Stimulated activated CD4-positive, alpha-beta T cell treated with anti-CD3 and anti-CD28 coated beads, Interleukin-12 subunit alpha, Interleukin-12 subunit beta, amount 100 ng/mL, for 4 hours (primary cell): ENCODE measurements around the gene TYMP.
"Not testable (repeated sequence)": the region's sequence is repeated elsewhere in the genome, so short reads cannot be mapped to it uniquely, and the experiment has no call there.

ENCODE experiments used
- DNase-seq: peaks from one replicate; pipeline ENCODE4 v3.0.0-alpha.2; 2020

Gene TYMP

DNA sequence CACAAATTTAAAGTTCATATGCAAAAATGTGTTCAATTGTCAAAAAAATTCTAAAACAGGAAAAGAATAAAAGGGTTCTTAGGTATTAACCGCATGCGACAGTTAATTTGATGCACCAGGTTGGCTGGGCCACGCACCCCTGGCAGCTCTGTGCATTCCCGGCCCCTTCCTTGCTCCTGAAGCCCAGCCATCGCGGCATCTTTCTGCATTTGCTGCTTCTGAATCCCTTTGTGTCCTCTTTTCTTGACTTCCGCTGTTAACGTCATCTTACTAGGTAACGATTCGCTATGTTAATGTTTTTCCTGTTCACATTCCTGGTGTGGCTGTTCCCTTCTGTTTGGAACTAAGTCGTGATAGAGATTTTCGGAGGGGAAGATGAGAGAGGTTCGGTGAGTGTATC is 8.0 kb upstream of the TYMP start:
- no peak for DNase-seq

- no peak for DNase-seq
Measured at GRCh38 chr22:50536226-50536625, 6.4 kb upstream of the TYMP start.

DNA sequence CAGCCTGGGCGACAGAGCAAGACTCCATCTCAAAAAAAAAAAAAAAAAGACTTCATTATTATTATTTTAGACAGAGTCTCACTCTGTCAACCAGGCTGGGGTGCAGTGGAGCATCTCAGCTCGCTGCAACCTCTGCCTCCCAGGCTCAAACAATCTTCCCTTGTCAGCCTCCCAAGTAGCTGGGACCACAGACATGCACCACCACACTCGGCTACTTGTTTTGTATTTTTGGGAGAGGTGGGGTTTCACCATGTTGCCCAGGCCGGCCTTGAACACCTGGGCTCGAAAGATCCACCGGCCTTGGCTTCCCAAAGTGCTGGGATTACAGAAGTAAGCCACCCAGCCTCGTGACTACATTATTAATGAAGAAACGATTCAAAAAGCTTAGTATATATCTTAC is 5.3 kb upstream of the TYMP start:
- DNase-seq, result no peak

- DNase-seq, result not testable (repeated sequence)
Measured at GRCh38 chr22:50533856-50534711, 4.3 kb upstream of the TYMP start.

DNA sequence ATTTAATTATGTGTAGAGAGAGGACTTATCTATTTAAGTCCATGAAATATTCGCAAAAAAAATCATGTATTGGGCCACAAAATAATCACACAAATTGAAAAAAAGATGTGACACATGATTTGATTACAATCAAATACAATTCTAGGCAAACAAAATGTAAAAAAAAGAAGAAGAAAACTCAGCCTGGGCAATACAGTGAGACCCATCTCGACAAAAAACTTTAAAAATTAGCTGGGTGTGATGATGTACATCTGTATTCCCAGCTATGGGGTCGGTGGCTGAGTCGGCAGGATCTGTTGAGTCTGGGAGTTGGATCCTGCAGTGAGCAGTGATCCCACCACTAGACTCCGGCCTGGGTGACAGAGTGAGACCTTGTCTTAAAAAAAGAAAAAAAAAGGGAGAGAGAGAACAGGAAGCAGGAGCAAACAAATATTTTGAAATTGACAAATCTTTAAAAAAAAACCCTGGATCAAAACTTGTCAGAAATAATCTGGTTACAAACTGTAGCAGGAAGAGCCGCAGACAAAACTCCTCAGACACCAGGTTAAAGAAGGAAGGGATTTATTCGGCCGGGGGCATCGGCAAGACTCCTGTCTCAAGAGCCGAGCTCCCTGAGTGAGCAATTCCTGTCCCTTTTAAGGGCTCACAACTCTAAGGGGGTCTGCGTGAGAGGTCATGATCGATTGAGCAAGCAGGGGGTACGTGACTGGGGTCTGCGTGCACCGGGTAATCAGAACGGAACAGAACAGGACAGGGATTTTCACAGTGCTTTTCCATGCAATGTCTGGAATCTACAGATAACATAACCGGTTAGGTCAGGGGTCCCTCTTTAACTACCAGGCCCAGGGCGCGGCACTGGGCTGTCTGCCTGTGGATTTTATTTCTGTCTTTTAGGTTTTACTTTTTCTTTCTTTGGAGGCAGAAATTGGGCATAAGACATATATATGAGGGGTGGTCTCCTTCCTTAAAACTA is 3.3 kb upstream of the TYMP start:
- no peak for DNase-seq

- DNase-seq, result no peak
Measured at GRCh38 chr22:50531962-50532674, 2.3 kb upstream of the TYMP start.

DNA sequence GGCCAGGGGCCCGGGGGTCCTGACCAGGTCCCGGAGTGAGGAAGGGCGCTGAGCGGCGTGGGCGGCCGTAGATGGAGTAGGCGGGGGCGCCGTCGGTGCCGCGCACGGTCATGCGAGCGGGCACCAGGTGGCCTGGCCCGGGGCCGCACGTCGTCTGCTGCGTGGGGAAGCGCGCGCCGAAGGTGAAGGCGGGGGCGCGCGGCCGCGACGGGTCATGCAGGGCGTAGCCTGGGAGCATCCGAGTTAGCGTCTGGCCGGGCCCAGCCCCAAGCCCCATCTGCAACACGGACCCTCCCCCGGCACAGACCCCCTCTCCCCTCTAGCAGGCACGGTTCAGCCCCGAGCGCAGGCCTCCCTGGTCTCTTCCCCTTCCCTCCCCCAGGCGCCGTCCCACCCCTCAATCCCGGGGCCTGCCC is 1.7 kb upstream of the TYMP start:
- DNase-seq, result peak; percentile 68

DNA sequence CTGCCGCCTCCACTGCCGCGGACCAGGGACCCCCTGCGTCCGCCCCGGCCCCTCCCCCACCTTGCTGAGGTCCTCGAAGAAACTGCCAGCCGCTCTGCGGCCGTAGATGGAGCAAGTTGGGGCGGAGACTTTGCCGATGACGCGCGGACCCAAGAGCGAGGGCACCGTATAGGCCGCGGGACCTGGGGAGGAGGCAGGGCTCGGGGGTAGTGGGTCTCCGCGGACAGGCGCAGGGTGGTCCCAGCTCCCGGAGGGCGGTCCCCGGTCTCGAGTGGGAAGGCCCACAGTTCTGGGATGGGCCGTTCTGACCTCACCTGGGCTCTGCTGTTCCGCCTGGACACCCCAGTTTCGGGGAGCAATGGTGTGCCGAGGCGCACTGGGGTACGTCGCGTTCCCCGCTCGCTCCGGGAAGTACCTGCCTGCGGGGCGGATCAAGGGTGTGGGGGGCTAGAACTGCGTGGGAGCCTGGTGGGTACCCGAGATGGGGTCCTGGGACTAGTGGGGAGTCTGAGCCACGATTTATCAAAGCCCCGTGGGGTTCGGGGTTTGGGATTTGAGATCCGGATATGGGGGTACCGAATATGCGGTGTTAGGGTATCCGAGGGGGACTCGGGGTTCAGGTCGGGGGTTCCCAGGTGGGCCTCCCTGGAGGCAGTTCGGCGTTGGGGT is 1.2 kb upstream of the TYMP start:
- peak; percentile 78 for DNase-seq

DNA sequence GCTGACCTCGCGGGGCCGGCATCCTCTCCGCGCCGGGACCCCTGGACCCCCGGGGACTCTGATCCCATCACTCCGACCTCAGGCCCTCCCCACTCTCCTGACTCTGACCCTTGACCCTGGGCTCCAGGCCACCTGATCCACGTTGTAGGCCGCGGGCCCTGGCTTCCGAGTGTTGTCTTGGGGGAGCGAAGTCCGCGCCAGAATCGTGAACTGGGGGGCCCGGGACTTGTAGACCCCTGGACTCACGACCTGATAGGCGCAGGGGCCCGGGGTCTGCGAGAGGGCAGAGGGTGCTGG is 716 bp upstream of the TYMP start:
- DNase-seq, result no peak

- DNase-seq, result no peak
Measured at GRCh38 chr22:50529416-50529896, 356 bp downstream of the TYMP start.

DNA sequence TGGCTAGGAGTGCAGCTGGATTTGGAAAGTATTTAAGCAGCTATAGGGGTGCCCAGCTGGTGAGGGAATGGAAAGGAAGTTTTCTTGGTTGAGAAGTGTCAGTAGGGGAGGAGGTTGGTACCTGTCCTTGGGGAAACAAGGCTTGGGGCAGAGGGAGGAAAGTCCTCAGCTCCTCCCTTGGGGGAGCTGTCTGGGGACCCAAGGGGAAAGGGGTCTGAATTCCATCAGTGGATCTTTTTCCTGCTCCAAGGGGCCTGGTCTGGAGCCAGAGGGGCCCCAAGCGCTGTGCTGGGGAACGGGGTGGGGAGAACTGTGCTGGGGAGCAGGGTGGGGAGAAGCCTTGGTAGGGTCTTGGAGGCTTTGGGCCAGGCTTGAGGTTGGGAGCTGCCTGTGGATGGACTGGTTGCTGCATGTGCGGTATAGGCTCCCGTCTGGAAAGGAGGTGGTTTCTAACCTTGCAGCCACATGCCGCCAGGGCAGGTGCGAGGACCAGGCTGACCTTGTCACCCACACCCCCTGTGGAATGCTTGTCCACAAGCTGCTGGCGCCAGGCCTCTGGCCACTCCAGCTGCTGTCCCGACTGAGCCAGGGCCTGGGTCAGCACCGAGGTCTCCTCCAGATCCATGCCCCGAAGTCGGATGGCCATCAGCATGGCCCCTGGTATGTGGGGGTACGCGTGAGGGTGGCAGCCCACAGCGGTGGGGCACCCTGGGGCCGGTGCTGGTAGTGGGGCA is 963 bp downstream of the TYMP start:
- no peak for DNase-seq

GRCh38 chr22:50527921-50528681 is 1.7 kb downstream of the TYMP start:
- DNase-seq, result no peak

GRCh38 chr22:50526834-50527801 is 2.7 kb downstream of the TYMP start:
- DNase-seq, result no peak

GRCh38 chr22:50526108-50526833 is 3.5 kb downstream of the TYMP start:
- DNase-seq, result peak; percentile 87

DNA sequence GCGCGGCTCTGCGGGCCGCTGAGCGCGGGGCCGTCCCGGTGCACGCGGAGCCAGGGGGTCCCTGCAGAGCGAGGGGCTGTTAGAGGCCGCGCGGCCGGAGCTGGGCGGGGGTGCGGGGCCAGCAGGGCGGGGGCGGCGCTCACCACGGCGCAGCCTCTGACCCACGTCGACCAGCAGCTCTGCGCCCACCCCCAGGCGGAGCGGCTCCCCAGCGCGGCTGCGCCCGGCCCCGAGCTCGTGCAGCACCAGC is 4.0 kb downstream of the TYMP start:
- no peak for DNase-seq

DNA sequence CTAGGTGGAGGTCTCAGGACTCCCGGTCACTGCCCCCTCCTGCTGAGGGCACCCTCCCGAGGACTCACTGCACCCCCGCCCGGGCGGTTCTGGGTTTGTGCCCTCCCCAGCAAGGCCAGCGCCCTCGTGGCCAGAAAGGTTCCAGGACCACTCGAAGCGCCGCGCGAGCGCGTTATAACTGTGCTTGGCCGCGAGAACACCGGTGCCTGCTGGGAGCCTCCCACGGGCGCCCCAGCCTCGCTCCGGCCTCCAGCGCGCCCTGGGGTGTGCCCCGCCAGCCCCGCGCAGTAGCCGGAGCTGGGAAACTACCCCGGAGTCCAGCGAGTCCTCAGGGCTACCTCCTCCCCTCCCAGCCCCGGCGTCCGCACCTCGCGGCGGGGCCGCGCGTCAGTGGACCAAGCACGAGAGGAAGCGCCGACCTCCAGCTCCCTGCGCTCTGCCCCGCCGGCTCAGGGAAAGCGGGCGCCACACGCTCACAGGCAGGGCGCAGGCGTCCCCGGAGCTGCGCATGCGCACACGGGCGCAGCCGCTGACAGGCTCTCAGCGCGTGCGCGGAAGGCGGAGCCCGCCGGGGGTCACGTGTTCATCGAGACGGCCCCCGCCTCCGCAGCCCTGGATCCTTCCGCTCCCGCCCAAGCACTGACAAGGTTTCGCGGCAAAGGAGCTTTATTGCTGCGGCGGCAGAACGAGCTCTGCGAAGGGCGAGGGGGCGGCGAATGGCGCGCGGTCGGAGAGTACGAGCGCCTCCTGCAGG is 4.5 kb downstream of the TYMP start, which contains the start of gene SCO2:
SCO2 (minus strand) TSS at position 495 of the 754 bp plus-strand sequence. CDS start 1,187 bp downstream, outside the sequence.
- DNase-seq, result peak; percentile 99

DNA sequence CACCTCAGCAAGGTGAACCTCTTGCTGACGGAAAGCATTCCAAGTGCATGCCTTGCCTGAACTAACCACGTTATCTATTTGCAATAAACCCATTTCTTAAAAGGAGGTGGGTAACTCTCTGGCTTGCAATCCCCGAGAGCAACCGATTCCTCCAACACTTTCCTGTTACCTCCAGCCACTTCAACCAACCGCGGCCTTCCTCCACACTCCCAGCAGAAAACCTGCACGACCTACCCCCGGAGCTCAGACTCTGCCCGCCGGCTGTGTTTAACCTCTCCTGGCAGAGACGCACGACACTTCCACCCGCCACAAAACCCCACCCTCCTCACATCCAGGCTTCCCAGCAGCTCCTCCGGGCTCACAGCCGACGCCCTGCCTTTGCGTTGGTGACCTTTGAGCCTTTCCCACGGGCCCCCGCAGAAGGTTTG is 5.1 kb downstream of the TYMP start:
- no peak for DNase-seq
